ENCODE results near the gene GLYR1. TPM values are rescaled to one million over a fixed set of nuclear protein-coding genes. Genes with fewer than 3 reads are reported as not detected.

Gene GLYR1
- polyA plus RNA-seq, 1 donor (not counting 4 experiments of a cell fraction or from before 2014, with no cell fraction given), result 42.6 TPM

DNA sequence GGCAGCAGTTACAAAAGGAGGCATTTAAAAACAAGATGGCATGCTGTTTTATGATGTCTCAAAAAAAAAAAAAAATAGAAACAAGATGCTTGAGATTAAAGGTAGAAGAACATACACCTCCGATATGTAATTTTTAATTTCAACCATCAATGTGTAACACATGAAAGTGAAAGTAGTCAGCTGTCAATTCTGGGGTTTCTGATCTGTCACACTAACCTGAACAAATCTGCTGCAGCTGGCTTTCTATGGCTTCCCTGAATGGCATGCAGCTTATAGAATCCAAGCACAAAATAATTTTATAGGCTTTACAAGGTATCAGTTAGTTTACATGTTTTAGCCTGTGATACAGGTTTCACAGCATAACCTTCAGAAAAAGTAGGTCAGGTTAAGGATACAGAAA is 13.5 kb downstream of the GLYR1 start:
- Histone ChIP-seq H3K4me2 (ENCODE audit: control insufficient read depth, extremely low read depth, insufficient read depth, low read depth, low read length) (no peak overlapping the region), H3K79me2 (ENCODE audit: control insufficient read depth, insufficient read depth, low read length) (peaks cover 15% of the 10 kb centered on the region), H3K36me3 (ENCODE audit: control insufficient read depth in 2 of 2, extremely low read depth in 1 of 2, insufficient read depth in 2 of 2, low read length in 2 of 2) (peaks cover 32 to 43% of the 10 kb centered on the region in 2 experiments), H2AFZ (ENCODE audit: control insufficient read depth, low read length) (no peak overlapping the region), H3K4me1 (ENCODE audit: control insufficient read depth, extremely low read depth, insufficient read depth, low read length) (no peaks in the 10 kb centered on the region), H3K27ac (ENCODE audit: control insufficient read depth, insufficient read depth, low read length) (no peak overlapping the region), H3K9ac (ENCODE audit: control insufficient read depth, extremely low read depth, insufficient read depth, low read length) (no peak overlapping the region), H3K9me3 (ENCODE audit: control insufficient read depth, low read depth, low read length) (no peaks in the 10 kb centered on the region), H3K4me3 (ENCODE audit: control insufficient read depth in 2 of 3, extremely low read depth in 1 of 3, insufficient read depth in 2 of 3, low read depth in 1 of 3, low read length in 3 of 3) (no peak overlapping the region), H3K27me3 (ENCODE audit: control insufficient read depth, extremely low read depth, insufficient read depth, low read length) (no peaks in the 10 kb centered on the region), H3K9me1 (ENCODE audit: control insufficient read depth, extremely low read depth, insufficient read depth, low read length) (no peaks in the 10 kb centered on the region), H4K20me1 (ENCODE audit: control insufficient read depth, extremely low read depth, insufficient read depth, low read length) (no peaks in the 10 kb centered on the region)
- no peak for FAIRE-seq
- dilution Hi-C loops (cut with MboI; ENCODE audit: extremely low pct_ligation_motif_present, low sequenced_read_pairs), result no loop called here
- no peak for DNase-seq (ENCODE audit: low read depth, low spot score)
- TF ChIP-seq EZH2 (IDR thresholded peaks at IDR 0.05; ENCODE audit: low read length) (no peak), CTCF (optimal IDR thresholded peaks at IDR 0.05 in 1 of 3, IDR thresholded peaks at IDR 0.05 in 1 of 3, conservative IDR thresholded peaks at IDR 0.05 in 1 of 3; ENCODE audit: extremely low read depth in 1 of 3, insufficient read depth in 2 of 3, low read length in 3 of 3) (no peak)

DNA sequence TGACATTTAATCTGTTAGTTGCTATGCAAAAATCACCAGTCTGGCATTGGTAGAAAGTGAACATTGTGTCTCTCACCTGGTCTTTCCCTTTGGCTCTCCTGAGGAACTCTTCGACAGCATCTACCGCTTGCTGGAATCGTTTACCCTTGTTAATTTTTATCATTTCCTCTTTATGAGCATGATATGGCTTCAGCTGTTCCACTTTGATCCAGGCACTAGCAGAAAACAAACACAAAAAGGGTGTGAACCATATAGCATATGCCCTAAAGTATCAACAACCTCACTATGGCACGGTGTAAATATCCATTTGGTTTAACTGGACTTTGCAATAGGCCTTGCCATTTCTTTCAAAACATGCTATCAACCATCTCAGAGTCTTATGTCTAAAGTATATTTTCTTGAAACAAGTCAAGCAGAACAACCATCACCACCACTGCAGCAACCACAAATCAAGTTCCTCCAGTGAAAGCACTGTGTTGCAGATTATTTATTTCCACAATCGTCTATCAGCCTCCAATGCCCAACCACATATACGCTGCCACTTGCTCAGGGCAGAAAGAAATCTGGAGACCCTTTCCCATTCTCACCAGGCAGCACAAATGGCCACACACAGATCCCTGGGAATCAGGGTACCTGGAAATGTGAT is 14.3 kb downstream of the GLYR1 start:
- FAIRE-seq (no peak), DNase-seq (ENCODE audit: low read depth, low spot score) (no peak)
- Histone ChIP-seq H3K4me1 (ENCODE audit: control insufficient read depth, extremely low read depth, insufficient read depth, low read length) (no peaks in the 10 kb centered on the region), H3K79me2 (ENCODE audit: control insufficient read depth, insufficient read depth, low read length) (peaks cover 15% of the 10 kb centered on the region), H4K20me1 (ENCODE audit: control insufficient read depth, extremely low read depth, insufficient read depth, low read length) (no peaks in the 10 kb centered on the region), H3K36me3 (ENCODE audit: control insufficient read depth in 2 of 2, extremely low read depth in 1 of 2, insufficient read depth in 2 of 2, low read length in 2 of 2) (peaks cover 32 to 43% of the 10 kb centered on the region in 2 experiments), H3K9me1 (ENCODE audit: control insufficient read depth, extremely low read depth, insufficient read depth, low read length) (no peaks in the 10 kb centered on the region), H3K27ac (ENCODE audit: control insufficient read depth, insufficient read depth, low read length) (no peak overlapping the region), H3K27me3 (ENCODE audit: control insufficient read depth, extremely low read depth, insufficient read depth, low read length) (no peaks in the 10 kb centered on the region), H3K9me3 (ENCODE audit: control insufficient read depth, low read depth, low read length) (no peaks in the 10 kb centered on the region), H2AFZ (ENCODE audit: control insufficient read depth, low read length) (no peak overlapping the region), H3K4me3 (ENCODE audit: control insufficient read depth in 2 of 3, extremely low read depth in 1 of 3, insufficient read depth in 2 of 3, low read depth in 1 of 3, low read length in 3 of 3) (no peak overlapping the region), H3K9ac (ENCODE audit: control insufficient read depth, extremely low read depth, insufficient read depth, low read length) (no peak overlapping the region), H3K4me2 (ENCODE audit: control insufficient read depth, extremely low read depth, insufficient read depth, low read depth, low read length) (no peak overlapping the region)
- dilution Hi-C loops (cut with MboI; ENCODE audit: extremely low pct_ligation_motif_present, low sequenced_read_pairs), result no loop called here
- no peak for TF ChIP-seq EZH2 (IDR thresholded peaks at IDR 0.05; ENCODE audit: low read length)
- no peak for TF ChIP-seq CTCF (optimal IDR thresholded peaks at IDR 0.05 in 1 of 3, IDR thresholded peaks at IDR 0.05 in 1 of 3, conservative IDR thresholded peaks at IDR 0.05 in 1 of 3; ENCODE audit: extremely low read depth in 1 of 3, insufficient read depth in 2 of 3, low read length in 3 of 3)
